Inferior parietal cortex (tissue), 1 donor: ENCODE results near the gene CROCC2.

Experiments used
- DNase-seq: peaks from one replicate; pipeline ENCODE4 v3.0.0-alpha.2; 2016; ENCODE audit errors: extremely low spot score

Gene CROCC2

GRCh38 chr2:240921311-240921994 lies 15.3 kb downstream of the CROCC2 start:
- DNase-seq = no peak

- DNase-seq = no peak
These were observed 15.8 kb downstream of the CROCC2 start for GRCh38 chr2:240921995-240922244.

GRCh38 chr2:240922245-240922981 lies 16.3 kb downstream of the CROCC2 start:
- no peak for DNase-seq

DNA sequence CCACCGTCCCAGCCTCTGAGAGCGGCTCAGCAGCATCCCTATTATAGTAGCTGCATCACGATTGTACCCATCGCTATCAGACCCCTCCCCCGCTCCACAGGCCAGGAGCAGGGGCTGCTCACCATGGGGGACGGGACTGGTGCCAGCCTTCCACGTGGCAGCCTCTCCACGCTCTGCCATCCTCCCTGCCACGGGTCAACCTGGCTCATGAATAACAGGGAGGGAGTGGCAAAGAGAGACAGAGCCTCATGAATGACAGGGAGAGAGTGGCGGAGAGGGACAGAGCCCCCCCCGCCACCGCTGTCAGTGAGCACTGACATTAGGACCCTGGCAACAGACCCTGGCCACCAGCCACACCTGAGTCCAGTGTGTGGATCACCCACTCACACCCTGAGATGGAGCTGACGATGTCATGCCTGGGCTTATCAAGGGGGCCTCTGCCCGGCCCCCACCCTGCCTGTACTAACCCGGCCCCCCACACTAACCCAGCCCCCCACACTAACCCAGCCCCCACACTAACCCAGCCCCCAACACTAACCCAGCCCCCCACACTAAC lies 16.9 kb downstream of the CROCC2 start:
- no peak for DNase-seq

DNA sequence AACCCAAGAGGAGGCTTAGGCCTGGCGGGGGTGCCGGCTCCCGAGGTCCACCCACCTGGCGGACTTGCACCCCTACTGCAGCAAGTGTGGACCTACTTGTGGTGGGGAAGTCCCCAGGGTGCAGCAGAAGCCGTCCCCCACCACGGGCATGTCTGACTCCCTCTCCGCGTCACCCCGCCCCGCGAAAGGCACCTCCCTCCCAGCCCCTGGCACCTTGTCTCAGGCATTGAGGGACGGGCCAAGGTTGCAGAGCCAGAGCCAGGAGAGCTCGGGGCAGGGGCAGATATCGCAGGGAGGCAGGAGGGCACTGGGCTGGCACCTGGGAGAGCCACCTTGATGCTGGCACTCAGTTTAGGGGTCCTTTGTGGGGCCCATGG lies 19.0 kb downstream of the CROCC2 start:
- DNase-seq = no peak

DNA sequence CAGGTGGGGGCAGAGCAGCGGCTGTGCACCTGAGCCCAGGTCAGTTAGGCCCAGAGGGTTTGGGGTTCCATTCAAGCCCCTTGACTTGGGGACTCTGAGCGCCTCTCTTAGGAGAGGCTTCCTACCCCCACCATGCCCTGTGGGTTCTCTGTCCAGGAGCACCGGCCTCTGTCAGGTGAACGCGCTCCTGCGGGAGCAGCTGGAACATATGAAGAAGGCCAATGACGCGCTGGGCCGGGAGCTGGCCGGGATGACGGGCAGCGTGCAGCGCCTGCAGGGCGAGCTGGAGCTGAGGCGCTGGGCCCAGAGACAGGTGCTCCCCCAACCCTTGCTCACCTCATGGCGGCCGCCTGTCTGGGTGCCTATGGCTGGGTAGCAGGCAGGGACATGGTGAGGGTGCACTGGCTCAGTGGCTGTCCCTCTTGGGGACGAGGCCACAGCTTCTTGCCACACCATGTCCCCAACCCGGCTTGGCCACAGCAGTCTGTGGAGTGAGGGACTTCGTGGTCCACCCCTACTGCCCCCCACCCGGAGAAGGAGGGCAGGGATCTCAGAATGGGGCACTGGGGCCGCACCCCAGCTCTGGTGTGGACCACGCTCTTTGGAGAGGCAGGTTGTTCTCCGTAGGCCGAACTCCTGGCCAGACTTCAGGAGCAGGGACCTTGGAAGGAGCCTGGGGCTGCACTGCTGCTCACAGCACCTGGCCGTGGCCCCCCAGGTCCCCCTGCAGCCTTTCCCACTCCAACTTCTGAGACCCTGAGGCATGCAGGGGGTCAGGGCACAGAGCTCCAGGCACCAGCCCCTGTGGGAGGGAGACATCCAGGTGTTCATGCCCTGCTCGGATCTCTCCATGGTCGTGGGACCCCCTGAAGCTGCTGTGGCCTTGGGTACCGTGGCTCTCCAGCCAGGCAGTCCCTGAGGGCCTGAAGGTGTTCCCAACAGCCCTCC lies 19.7 kb downstream of the CROCC2 start:
- DNase-seq = no peak

DNA sequence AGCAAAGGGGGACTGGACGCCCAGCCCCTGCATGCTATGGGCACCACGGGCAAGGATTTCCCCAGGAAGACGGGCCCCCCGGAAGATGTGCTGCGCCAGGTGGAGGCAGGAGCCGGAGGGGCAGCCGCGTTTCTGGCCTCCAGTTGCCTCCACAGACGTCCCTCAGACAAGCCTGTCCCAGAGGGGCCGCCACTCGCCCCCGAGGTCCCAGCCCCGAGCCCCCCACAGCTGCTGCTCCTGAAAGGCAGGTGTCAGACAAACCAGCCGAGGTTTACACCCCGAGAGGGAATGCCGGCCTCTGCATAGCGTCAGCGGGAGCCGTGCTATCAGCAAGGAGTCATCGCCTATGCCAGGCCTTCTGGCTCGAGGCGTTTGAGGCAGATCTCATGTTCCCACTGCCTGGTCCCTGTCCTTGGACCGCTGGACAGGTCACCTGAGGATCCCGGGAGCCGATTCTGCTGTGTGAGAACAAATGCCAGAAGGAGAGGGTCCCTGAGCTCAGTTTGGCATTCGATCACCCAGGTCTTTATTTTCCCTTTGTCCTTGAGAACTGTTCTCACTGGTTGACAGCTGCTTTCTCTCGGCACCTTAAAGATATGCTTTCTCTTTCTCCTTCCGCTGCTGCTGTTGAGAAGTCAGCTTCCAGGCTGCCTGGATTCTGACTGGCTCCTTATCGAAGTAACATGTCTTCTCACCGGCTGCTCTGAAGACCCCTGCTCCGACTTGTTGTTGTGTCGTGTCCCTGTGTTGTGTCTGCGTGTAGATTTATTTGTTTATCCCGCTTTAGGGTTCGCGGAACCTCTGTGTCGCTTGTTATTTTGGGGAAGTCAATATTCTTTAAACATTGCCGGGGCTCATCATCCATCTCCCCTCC lies 20.6 kb downstream of the CROCC2 start:
- DNase-seq = no peak

GRCh38 chr2:240927390-240927781 lies 21.2 kb downstream of the CROCC2 start:
- DNase-seq = no peak

DNA sequence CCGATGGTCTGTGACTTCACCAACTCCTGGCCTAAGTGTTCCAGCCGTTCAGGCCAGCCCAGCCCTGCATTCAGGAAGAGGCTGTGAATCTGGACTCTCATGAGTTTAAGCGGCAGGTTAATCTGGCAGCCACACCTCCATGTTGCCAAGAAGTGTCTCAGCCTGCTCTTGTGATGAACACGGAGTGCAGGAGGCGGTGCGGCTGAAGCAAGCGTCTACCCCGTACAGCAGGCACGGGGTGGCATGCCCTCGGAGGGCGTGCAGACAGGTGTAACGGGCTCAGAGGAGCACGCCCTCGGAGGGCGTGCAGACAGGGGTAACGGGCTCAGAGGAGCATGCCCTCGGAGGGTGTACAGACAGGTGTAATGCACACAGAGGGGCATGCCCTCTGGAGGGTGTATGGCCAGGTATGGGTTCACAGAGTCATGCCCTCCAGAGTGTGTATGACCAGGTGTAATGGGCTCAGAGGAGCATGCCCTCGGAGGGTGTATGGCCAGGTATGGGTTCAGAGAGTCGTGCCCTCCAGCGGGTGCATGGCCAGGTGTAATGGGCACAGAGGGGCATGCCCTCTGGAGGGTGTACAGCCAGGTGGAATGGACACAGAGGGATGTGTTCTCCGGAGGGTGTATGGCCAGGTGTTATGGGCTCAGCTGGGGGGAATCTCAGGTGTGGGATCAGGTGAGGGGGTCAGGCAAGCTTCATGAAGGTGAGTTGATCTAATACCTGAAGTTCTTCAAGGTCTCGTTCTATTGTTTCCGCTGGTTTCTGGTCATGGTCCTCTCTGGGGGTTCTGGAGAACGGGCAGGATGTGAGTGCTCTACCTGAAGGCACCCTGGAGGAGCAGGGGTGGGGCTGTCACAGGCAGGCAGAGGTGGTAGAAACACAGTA lies 22.6 kb downstream of the CROCC2 start:
- no peak for DNase-seq

GRCh38 chr2:240929364-240930095 lies 23.4 kb downstream of the CROCC2 start:
- no peak for DNase-seq

- no peak for DNase-seq
These were observed 24.0 kb downstream of the CROCC2 start for GRCh38 chr2:240930096-240930630.

GRCh38 chr2:240930631-240931318 lies 24.6 kb downstream of the CROCC2 start:
- no peak for DNase-seq

DNA sequence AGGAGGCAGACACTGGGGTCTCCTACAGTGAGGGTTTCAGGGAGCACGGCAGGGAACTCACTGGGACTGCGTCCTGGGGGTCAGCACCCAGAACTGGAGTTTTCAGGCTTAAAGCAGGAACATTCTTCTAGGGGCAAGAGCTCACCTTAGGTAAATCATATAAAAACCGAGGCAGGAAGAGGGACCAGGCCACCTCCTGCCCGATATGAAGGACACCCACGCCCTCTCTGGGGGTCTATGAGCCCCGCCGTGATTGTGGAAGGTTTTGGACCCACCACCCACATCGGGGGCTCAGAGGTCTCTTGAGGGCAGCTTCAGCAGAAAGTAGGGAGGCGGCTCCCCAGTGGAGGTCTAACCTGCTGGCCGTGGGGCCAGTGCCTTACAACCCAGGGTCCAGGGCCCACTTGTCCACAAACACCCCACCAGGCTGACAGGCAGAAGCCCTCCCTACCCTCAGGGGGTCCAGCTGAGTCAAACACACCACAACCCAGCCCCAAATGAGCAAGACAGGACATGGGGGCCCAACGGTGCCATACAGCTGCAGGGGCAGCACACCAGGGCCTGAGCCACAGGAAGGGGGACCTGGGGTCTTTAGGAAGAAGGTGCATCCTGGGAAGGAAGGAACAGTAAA lies 25.3 kb downstream of the CROCC2 start:
- DNase-seq = no peak

DNA sequence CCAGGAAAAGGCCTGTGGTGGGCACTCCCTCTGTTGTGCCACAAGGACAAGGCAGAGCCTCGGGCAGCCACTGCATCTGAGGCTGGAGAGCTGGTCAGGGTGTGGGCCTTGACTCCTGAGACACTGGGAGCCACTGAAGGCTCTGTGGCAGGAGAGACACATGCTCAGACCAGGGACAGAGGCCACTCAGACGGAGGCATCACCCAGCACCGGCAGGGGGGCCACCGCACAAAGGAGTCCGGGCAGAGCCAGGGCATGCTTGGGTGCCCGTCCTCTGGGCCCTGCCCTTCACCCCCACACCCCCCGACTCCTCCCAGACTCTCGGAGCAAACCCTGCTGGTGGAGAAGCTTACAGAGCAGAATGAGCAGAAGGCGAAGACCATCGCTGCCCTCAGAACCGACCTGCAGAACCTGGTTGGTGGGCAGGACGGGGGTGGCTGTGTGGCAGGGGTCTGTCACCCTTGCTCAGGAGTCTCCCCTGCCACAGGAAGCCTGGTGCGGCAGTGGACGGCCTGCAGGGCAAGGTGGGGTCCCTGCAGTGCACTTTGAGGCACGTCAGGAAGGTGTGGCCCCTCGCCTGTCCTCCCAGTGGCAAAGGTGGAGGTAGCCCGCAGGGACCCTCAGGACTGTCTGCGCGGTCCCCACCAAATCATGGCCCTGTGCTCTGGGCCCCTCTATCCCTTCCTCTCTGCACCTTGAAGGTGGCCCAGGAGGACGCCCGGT lies 26.0 kb downstream of the CROCC2 start:
- DNase-seq = no peak

- DNase-seq = no peak
These were observed 26.6 kb downstream of the CROCC2 start for GRCh38 chr2:240932724-240933047.

- no peak for DNase-seq
These were observed 27.2 kb downstream of the CROCC2 start for GRCh38 chr2:240933048-240933965.
